Measurements from ENCODE around the gene MBD5.

Gene MBD5

DNA sequence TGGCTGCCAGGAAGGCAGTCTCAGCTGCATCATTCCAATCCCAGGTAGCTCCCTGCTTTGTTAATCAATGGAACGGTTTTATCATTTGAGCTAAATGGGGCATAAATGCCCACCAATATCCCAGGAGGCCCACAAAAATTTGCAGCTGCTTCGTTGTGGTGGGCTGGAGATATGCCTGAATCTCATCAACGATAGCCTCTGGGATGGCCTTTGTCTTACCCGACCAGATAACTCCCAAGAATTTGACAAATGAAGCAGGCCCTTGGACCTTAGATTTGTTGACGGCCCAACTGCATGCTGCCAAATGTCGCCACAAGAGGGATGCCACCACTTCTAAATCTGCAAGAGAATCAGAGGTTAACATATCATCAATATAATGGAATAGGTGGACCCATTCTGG is 236.4 kb downstream of the MBD5 start:
- no peaks in the 10 kb centered on the region for H3K9me3 ChIP-seq (ENCODE audit: severe bottlenecking)
- no peak overlapping the region for H3K27ac ChIP-seq (ENCODE audit: poor library complexity, severe bottlenecking)
- H3K4me3 ChIP-seq (ENCODE audit: severe bottlenecking) = no peak overlapping the region
- ATAC-seq (ENCODE audit: low read depth) = no peak
- no peaks in the 10 kb centered on the region for H3K27me3 ChIP-seq (ENCODE audit: insufficient read depth, poor library complexity, severe bottlenecking)
- no peaks in the 10 kb centered on the region for H3K4me1 ChIP-seq (ENCODE audit: insufficient read depth, poor library complexity, severe bottlenecking)
- no peak for DNase-seq (ENCODE audit: low spot score)
- H3K36me3 ChIP-seq (ENCODE audit: low read depth) = no peaks in the 10 kb centered on the region
- TF ChIP-seq, protein P1, sequence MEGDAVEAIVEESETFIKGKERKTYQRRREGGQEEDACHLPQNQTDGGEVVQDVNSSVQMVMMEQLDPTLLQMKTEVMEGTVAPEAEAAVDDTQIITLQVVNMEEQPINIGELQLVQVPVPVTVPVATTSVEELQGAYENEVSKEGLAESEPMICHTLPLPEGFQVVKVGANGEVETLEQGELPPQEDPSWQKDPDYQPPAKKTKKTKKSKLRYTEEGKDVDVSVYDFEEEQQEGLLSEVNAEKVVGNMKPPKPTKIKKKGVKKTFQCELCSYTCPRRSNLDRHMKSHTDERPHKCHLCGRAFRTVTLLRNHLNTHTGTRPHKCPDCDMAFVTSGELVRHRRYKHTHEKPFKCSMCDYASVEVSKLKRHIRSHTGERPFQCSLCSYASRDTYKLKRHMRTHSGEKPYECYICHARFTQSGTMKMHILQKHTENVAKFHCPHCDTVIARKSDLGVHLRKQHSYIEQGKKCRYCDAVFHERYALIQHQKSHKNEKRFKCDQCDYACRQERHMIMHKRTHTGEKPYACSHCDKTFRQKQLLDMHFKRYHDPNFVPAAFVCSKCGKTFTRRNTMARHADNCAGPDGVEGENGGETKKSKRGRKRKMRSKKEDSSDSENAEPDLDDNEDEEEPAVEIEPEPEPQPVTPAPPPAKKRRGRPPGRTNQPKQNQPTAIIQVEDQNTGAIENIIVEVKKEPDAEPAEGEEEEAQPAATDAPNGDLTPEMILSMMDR (IDR thresholded peaks at IDR 0.05; ENCODE audit: poor library complexity, severe bottlenecking) = no peak

DNA sequence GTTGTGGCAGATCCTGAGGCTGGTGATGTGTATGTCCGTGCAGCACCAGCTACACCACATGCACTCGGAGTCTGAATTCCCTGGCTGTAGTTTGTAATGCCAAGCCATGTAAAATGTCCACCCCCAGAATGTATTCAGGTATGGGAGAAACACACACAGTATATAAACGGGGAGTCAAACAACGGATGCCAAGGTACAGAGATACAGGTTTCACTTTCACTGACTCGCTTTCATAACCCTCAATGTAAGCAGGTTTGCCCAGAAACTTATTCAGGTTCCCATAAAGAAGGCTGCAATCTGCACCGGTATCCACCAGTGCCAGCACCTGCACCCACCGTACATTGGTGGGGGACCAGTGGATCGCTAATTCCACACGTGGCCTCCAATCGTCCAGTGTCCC is 237.2 kb downstream of the MBD5 start:
- Histone ChIP-seq H3K36me3 (ENCODE audit: low read depth) (no peaks in the 10 kb centered on the region), H3K4me3 (ENCODE audit: severe bottlenecking) (no peak overlapping the region), H3K4me1 (ENCODE audit: insufficient read depth, poor library complexity, severe bottlenecking) (no peaks in the 10 kb centered on the region), H3K27me3 (ENCODE audit: insufficient read depth, poor library complexity, severe bottlenecking) (no peaks in the 10 kb centered on the region), H3K9me3 (ENCODE audit: severe bottlenecking) (no peaks in the 10 kb centered on the region), H3K27ac (ENCODE audit: poor library complexity, severe bottlenecking) (no peak overlapping the region)
- DNase-seq (ENCODE audit: low spot score) (no peak), ATAC-seq (ENCODE audit: low read depth) (no peak)
- TF ChIP-seq, protein P1 (IDR thresholded peaks at IDR 0.05; ENCODE audit: poor library complexity, severe bottlenecking) = no peak

DNA sequence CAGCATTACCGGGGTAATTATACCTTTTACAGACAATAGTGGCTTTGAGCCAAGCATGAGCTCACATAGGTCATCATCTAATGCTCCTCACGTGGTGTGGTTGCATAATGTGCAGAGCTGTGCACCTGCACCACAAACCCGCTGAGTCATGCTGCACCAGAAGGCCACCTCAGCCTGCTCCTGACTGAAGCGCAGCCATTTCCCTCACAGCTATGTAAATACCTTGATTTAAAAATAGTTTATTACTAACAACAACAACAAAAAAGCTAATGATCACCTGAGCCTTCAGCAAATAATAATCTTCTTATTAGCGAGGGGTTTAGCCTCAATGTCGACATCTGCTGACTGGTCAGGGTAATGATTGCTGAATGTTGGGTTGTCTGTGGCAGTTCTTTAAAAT is 238.8 kb downstream of the MBD5 start:
- Histone ChIP-seq H3K4me3 (ENCODE audit: severe bottlenecking) (no peak overlapping the region), H3K27me3 (ENCODE audit: insufficient read depth, poor library complexity, severe bottlenecking) (no peaks in the 10 kb centered on the region), H3K4me1 (ENCODE audit: insufficient read depth, poor library complexity, severe bottlenecking) (no peaks in the 10 kb centered on the region), H3K36me3 (ENCODE audit: low read depth) (no peaks in the 10 kb centered on the region), H3K9me3 (ENCODE audit: severe bottlenecking) (no peaks in the 10 kb centered on the region), H3K27ac (ENCODE audit: poor library complexity, severe bottlenecking) (no peak overlapping the region)
- no peak for ATAC-seq (ENCODE audit: low read depth)
- TF ChIP-seq, protein P1 (IDR thresholded peaks at IDR 0.05; ENCODE audit: poor library complexity, severe bottlenecking) = no peak
- no peak for DNase-seq (ENCODE audit: low spot score)

DNA sequence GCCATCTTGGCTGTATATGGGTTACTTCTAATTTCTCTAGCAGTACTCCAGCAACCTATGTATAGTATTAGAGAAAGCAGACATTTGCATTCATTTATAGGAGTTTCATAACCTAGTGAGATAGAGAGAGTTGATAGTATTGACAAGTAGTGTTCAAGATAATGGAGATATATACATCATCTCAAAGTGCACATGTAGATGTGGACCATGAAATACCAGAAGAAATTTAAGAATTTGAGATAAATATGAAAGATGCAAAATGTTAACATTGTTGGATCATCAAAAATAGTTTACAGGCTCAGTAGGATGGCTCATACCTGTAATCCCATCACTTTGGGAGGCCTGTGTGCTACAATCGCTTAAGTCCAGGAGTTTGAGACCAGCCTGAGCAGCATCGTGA is 243.0 kb downstream of the MBD5 start:
- H3K27ac ChIP-seq (ENCODE audit: poor library complexity, severe bottlenecking) = no peak overlapping the region
- TF ChIP-seq, protein P1 (IDR thresholded peaks at IDR 0.05; ENCODE audit: poor library complexity, severe bottlenecking) = no peak
- no peaks in the 10 kb centered on the region for H3K27me3 ChIP-seq (ENCODE audit: insufficient read depth, poor library complexity, severe bottlenecking)
- no peaks in the 10 kb centered on the region for H3K9me3 ChIP-seq (ENCODE audit: severe bottlenecking)
- H3K4me1 ChIP-seq (ENCODE audit: insufficient read depth, poor library complexity, severe bottlenecking) = no peaks in the 10 kb centered on the region
- H3K4me3 ChIP-seq (ENCODE audit: severe bottlenecking) = no peak overlapping the region
- no peaks in the 10 kb centered on the region for H3K36me3 ChIP-seq (ENCODE audit: low read depth)
- DNase-seq (ENCODE audit: low spot score) = no peak
- ATAC-seq (ENCODE audit: low read depth) = no peak

DNA sequence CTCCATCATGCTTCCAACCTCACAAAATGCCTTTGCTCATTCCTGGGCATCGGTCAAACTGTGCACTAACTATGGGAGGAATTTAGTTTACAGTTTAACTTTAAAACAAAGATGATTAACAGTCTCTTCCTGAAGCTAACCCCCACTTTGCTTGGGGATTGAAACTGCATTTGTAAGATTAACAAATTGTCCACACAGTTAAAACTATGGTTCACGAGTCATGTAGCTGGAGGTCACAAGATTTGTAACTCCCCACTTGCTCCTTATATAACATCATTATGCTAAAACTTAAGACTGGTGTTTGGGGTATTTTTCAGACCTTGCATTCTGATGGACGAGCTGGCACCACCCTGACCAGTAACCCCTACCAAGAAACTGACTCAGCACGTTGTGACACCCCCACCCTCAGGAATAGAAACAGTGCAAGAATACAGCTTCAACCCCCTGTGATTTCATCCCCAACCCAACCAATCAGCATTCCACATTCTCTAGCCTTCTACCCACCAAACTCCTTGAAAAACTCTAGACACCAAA is 252.3 kb downstream of the MBD5 start:
- Histone ChIP-seq H3K9me3 (ENCODE audit: severe bottlenecking) (no peaks in the 10 kb centered on the region), H3K4me3 (ENCODE audit: severe bottlenecking) (no peak overlapping the region), H3K27ac (ENCODE audit: poor library complexity, severe bottlenecking) (no peak overlapping the region), H3K36me3 (ENCODE audit: low read depth) (0 out of 2 replicates have a peak, but pooled peaks cover 3% of the 10 kb centered on the region), H3K27me3 (ENCODE audit: insufficient read depth, poor library complexity, severe bottlenecking) (no peaks in the 10 kb centered on the region), H3K4me1 (ENCODE audit: insufficient read depth, poor library complexity, severe bottlenecking) (no peaks in the 10 kb centered on the region)
- DNase-seq (ENCODE audit: low spot score) = no peak
- TF ChIP-seq, protein P1 (IDR thresholded peaks at IDR 0.05; ENCODE audit: poor library complexity, severe bottlenecking) = no peak
- ATAC-seq (ENCODE audit: low read depth) = no peak

Data from RWPE2 (cell line).